ENCODE results near the gene CDC14A. TPM values are rescaled to one million over a fixed set of nuclear protein-coding genes. Genes with fewer than 3 reads are reported as not detected.
A peak's percentile ranks its signal among the peaks of the same experiment; 100 is the strongest.
"Not testable (repeated sequence)": the region's sequence is repeated elsewhere in the genome, so short reads cannot be mapped to it uniquely, and the experiment has no call there.

The CDC14A gene
- total RNA-seq, 4 donors from 2014 or later, result 18.6 to 40.6 (median 28.8) TPM

DNA sequence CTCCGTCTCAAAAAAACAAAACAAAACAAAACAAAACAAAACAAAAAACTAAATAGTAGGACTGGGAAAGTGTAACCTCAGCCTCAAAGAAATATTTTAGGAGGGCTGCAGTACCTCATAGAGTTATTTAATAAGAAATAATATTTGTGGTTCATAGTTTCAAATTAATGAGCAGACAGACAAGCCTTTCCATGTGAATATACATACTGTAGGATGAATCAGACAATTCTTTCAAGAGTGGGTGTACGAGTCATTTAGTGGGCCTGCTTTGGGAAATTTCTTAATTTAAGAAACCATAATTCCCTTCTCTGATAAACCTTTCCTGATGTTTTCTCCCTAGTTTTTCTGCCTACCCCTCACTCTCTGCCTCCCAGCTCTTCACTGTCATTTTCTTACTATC, 52.5 kb downstream of the CDC14A start:
- H3K4me3 ChIP-seq, result no peak overlapping the region
- H3K36me3 ChIP-seq, result no peaks in the 10 kb centered on the region
- DNase-seq (ENCODE audit: low spot score in 2 of 2), result no peak
- WGBS, 2 donors, result 73 to 75% methylated on average over 2 of the region's 2 CpGs
- H3K4me1 ChIP-seq, result peaks cover 0 to 16% (median 1%) of the 10 kb centered on the region in 4 donors
- no peaks in the 10 kb centered on the region for H3K27me3 ChIP-seq
- H3K9me3 ChIP-seq, result no peaks in the 10 kb centered on the region
- no peak for TF ChIP-seq EP300 (IDR thresholded peaks at IDR 0.05)
- no peak for TF ChIP-seq POLR2A (IDR thresholded peaks at IDR 0.05)
- TF ChIP-seq CTCF (IDR thresholded peaks at IDR 0.05), result no peak
- H3K27ac ChIP-seq, result no peak overlapping the region

GRCh38 chr1:100405902-100406301, 53.6 kb downstream of the CDC14A start:
- not testable (repeated sequence) for H3K4me1 ChIP-seq; H3K27ac ChIP-seq; H3K9me3 ChIP-seq; H3K36me3 ChIP-seq; DNase-seq (ENCODE audit: low spot score in 2 of 2); H3K27me3 ChIP-seq; H3K4me3 ChIP-seq
- 95 to 99% methylated on average over 5 of the region's 5 CpGs for WGBS, 2 donors

- DNase-seq (ENCODE audit: low spot score in 2 of 2); H3K27me3 ChIP-seq; H3K27ac ChIP-seq; H3K4me3 ChIP-seq; H3K4me1 ChIP-seq; H3K36me3 ChIP-seq; H3K9me3 ChIP-seq: not testable (repeated sequence)
- WGBS, 2 donors, result 97 to 98% methylated on average over 3 of the region's 3 CpGs
Measured at GRCh38 chr1:100407390-100407789, 55.1 kb downstream of the CDC14A start.

- Histone ChIP-seq H3K4me3 (no peak overlapping the region), H3K36me3 (no peaks in the 10 kb centered on the region), H3K27me3 (no peaks in the 10 kb centered on the region), H3K4me1 (peaks cover 0 to 28% (median 4%) of the 10 kb centered on the region in 4 donors), H3K9me3 (no peaks in the 10 kb centered on the region), H3K27ac (peak overlapping the region in 1 of 4 donors; percentile 22)
- DNase-seq (ENCODE audit: low spot score in 2 of 2), result no peak
- 95% methylated on average over 4 of the region's 4 CpGs for WGBS, 2 donors
- TF ChIP-seq POLR2A (IDR thresholded peaks at IDR 0.05) (no peak), CTCF (IDR thresholded peaks at IDR 0.05) (no peak), EP300 (IDR thresholded peaks at IDR 0.05) (no peak)
Measured at GRCh38 chr1:100411019-100411418, 58.7 kb downstream of the CDC14A start.

- Histone ChIP-seq H3K4me1 (peaks cover 0 to 28% (median 4%) of the 10 kb centered on the region in 4 donors), H3K27me3 (no peaks in the 10 kb centered on the region), H3K27ac (peak overlapping the region in 1 of 4 donors; percentile 22), H3K9me3 (no peaks in the 10 kb centered on the region), H3K4me3 (no peak overlapping the region), H3K36me3 (no peaks in the 10 kb centered on the region)
- no peak for DNase-seq (ENCODE audit: low spot score in 2 of 2)
- no peak for TF ChIP-seq EP300 (IDR thresholded peaks at IDR 0.05)
- no peak for TF ChIP-seq CTCF (IDR thresholded peaks at IDR 0.05)
- TF ChIP-seq POLR2A (IDR thresholded peaks at IDR 0.05), result no peak
Measured at GRCh38 chr1:100411574-100411973, 59.3 kb downstream of the CDC14A start.

GRCh38 chr1:100413035-100413434, 60.7 kb downstream of the CDC14A start:
- no peaks in the 10 kb centered on the region for H3K36me3 ChIP-seq
- no peak overlapping the region for H3K4me3 ChIP-seq
- TF ChIP-seq EP300 (IDR thresholded peaks at IDR 0.05), result peak in 1 of 2 donors; percentile 15
- no peak for TF ChIP-seq CTCF (IDR thresholded peaks at IDR 0.05)
- no peaks in the 10 kb centered on the region for H3K27me3 ChIP-seq
- no peaks in the 10 kb centered on the region for H3K9me3 ChIP-seq
- H3K27ac ChIP-seq, result no peak overlapping the region
- peaks cover 0 to 28% (median 4%) of the 10 kb centered on the region in 4 donors for H3K4me1 ChIP-seq
- DNase-seq (ENCODE audit: low spot score in 2 of 2), result no peak
- WGBS, 2 donors, result 79 to 85% methylated on average over 2 of the region's 2 CpGs

Data from tibial nerve (tissue), 4 donors.